ENCODE measurements around the gene NT5E. TPM values are rescaled to one million over a fixed set of nuclear protein-coding genes. Genes with fewer than 3 reads are reported as not detected.

The NT5E gene
- total RNA-seq, 1 experiment from 2014 or later = 84.6 TPM

DNA sequence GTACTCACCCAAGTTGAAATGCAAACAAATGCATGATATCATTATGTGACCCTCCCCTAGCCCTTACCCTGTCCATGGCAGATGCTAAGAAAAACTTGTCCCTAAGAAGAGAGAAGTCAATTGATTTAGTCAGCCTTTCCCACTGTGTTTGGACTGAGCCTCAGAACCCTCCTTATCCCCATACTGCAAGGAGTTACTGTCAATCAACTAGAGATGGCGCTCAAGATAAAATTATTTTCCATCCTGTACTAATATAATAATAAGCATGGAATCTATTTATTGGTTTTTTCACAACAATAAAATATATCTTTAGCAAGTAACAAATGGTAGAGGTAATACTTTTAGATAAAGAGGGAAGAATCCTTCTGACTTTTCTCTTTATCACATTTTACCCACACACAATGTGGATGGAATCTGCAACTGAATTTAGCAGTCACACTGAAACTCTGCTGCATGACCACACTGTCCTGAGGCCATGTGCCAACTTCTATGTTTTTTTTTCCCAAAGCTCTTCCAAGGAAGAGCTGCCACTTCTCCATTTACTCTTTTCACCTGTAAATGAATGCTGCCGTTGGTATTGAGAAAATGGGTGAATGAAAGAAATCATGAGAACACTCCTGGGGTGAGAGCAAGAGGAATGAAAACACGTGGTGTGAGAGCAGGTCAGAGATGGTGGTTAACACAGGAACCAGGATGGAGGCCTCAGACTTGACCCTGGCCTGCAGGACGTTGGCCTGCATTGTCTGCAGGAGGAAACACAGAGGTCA, 10.5 kb downstream of the NT5E start:
- CTCF ChIA-PET = interaction anchor here (0.6 kb wide), 1 partner anchor 328 kb away, joined by 3 read pairs; no protein-coding TSS in a partner anchor
- Histone ChIP-seq H3K27ac (peak overlapping the region; percentile 98), H3K36me3 (ENCODE audit: low read depth) (peaks cover 8% of the 10 kb centered on the region), H3K9me3 (ENCODE audit: insufficient read depth, low read depth) (no peaks in the 10 kb centered on the region), H3K27me3 (ENCODE audit: insufficient read depth, low read depth) (no peaks in the 10 kb centered on the region), H3K9me2 (ENCODE audit: insufficient read depth) (no peaks in the 10 kb centered on the region), H3F3A (ENCODE audit: insufficient read depth, low read depth) (peaks cover 76% of the 10 kb centered on the region), H3K4me2 (peak overlapping the region; percentile 98), H4K20me1 (ENCODE audit: insufficient read depth) (no peaks in the 10 kb centered on the region), H2AFZ (no peak overlapping the region), H3K4me3 (no peak overlapping the region), H3K79me2 (ENCODE audit: low read depth) (peaks cover 66% of the 10 kb centered on the region), H3K4me1 (replicated peaks; ENCODE audit: insufficient read depth) (peaks cover 100% of the 10 kb centered on the region)
- no TSS peak for BruUV-seq (replicated peaks)
- intact Hi-C loops (cut with micrococcal nuclease; ENCODE audit: unreplicated experiment) = no loop called here
- POLR2A ChIA-PET (ENCODE audit: unreplicated experiment) = interaction anchor here (0.6 to 1.2 kb wide), 3 partner anchors 10 to 34 kb away, joined by 3 to 4 read pairs (median 3); no protein-coding TSS in a partner anchor
- no peak for DNase-seq
- TF ChIP-seq, protein P1, sequence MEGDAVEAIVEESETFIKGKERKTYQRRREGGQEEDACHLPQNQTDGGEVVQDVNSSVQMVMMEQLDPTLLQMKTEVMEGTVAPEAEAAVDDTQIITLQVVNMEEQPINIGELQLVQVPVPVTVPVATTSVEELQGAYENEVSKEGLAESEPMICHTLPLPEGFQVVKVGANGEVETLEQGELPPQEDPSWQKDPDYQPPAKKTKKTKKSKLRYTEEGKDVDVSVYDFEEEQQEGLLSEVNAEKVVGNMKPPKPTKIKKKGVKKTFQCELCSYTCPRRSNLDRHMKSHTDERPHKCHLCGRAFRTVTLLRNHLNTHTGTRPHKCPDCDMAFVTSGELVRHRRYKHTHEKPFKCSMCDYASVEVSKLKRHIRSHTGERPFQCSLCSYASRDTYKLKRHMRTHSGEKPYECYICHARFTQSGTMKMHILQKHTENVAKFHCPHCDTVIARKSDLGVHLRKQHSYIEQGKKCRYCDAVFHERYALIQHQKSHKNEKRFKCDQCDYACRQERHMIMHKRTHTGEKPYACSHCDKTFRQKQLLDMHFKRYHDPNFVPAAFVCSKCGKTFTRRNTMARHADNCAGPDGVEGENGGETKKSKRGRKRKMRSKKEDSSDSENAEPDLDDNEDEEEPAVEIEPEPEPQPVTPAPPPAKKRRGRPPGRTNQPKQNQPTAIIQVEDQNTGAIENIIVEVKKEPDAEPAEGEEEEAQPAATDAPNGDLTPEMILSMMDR (conservative IDR thresholded peaks at IDR 0.05) = no peak
- no peak for TF ChIP-seq EZH2 (IDR thresholded peaks at IDR 0.05; ENCODE audit: low read depth)

DNA sequence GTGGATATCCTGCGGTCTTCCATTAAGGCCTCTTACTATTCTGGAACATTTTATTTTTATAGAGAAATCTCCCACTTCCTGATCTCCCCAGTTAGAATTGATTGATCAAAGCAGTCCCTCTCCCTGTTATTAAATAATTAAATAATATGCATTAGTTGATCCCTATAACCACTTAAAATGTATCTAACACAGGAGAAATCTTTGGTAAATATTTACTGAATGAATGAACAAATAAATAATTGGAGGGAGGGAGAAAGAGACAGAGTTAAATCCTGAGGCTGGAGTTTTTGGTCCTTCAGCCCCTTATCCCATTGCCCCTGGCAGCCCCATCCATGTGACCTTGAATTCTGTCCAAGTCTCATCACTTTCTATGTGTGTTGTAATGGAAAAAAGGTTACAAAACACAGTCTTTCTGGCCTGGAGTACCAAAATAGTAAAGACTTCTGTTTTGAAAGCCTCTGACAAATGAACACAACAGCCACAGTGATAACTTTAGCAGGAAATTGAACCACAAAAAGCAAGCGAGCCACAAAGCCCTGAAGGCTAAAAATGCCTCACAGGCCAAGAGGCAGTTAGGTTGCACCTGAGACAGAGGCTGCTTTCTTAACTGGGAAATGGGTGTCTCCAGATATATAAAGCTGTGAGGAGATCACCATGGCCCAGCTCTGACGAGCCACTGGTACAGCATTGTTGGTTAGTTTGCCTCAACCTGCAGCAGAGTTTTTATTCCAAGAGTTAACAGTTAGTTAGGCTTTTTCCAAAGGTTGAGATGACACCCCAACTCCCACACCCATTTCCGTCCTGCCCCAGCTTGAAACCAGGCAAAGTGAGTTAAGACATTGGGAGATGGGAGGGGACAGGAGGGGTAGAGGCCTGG, 11.3 kb downstream of the NT5E start:
- Histone ChIP-seq H3K36me3 (ENCODE audit: low read depth) (peaks cover 3% of the 10 kb centered on the region), H3K4me1 (replicated peaks; ENCODE audit: insufficient read depth) (peaks cover 100% of the 10 kb centered on the region), H3K27ac (peak overlapping the region; percentile 98), H3K4me3 (no peak overlapping the region), H3F3A (ENCODE audit: insufficient read depth, low read depth) (peaks cover 83% of the 10 kb centered on the region), H4K20me1 (ENCODE audit: insufficient read depth) (no peaks in the 10 kb centered on the region), H3K27me3 (ENCODE audit: insufficient read depth, low read depth) (no peaks in the 10 kb centered on the region), H3K9me2 (ENCODE audit: insufficient read depth) (no peaks in the 10 kb centered on the region), H3K79me2 (ENCODE audit: low read depth) (peaks cover 65% of the 10 kb centered on the region), H3K4me2 (peak overlapping the region; percentile 98), H3K9me3 (ENCODE audit: insufficient read depth, low read depth) (no peaks in the 10 kb centered on the region), H2AFZ (no peak overlapping the region)
- peak; percentile 19 to 86 for DNase-seq
- no peak for TF ChIP-seq EZH2 (IDR thresholded peaks at IDR 0.05; ENCODE audit: low read depth)
- TF ChIP-seq, protein P1 (conservative IDR thresholded peaks at IDR 0.05) = no peak
- POLR2A ChIA-PET (ENCODE audit: unreplicated experiment) = interaction anchor here (0.6 to 1.2 kb wide), 2 partner anchors 11 to 34 kb away, joined by 3 to 4 read pairs; no protein-coding TSS in a partner anchor
- CTCF ChIA-PET = no interaction called here
- intact Hi-C loops (cut with micrococcal nuclease; ENCODE audit: unreplicated experiment) = no loop called here
- BruUV-seq (replicated peaks) = no TSS peak

DNA sequence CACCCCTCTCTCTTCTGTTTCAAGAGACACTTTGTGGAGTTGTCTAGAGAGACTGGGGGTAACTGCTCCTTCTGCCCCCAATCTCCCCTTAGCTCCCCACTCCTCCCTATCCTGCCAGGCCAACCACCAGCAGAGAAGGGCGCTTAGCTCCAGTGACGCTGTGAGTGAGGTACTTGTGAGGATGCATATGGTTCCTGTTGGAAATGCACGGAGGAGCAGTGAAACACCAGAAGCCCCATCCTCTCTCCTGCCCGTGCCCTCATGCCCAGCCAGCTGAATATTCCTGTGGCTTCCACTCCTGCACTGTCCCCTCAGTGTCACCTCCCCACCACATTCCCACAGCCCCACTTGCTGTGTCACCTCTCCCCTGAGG, 11.9 kb downstream of the NT5E start:
- Histone ChIP-seq H3K9me3 (ENCODE audit: insufficient read depth, low read depth) (no peaks in the 10 kb centered on the region), H3K79me2 (ENCODE audit: low read depth) (peaks cover 65% of the 10 kb centered on the region), H3K27me3 (ENCODE audit: insufficient read depth, low read depth) (no peaks in the 10 kb centered on the region), H3K4me2 (peak overlapping the region; percentile 79), H3K4me1 (replicated peaks; ENCODE audit: insufficient read depth) (peaks cover 100% of the 10 kb centered on the region), H4K20me1 (ENCODE audit: insufficient read depth) (no peaks in the 10 kb centered on the region), H3K27ac (peak overlapping the region; percentile 98), H2AFZ (no peak overlapping the region), H3K9me2 (ENCODE audit: insufficient read depth) (no peaks in the 10 kb centered on the region), H3K4me3 (no peak overlapping the region), H3F3A (ENCODE audit: insufficient read depth, low read depth) (peaks cover 83% of the 10 kb centered on the region), H3K36me3 (ENCODE audit: low read depth) (peaks cover 2% of the 10 kb centered on the region; the same call in 1 of the 2 replicates)
- BruUV-seq (replicated peaks) = no TSS peak
- intact Hi-C loops (cut with micrococcal nuclease; ENCODE audit: unreplicated experiment) = no loop called here
- POLR2A ChIA-PET (ENCODE audit: unreplicated experiment) = no interaction called here
- CTCF ChIA-PET = no interaction called here
- DNase-seq = no peak
- TF ChIP-seq EZH2 (IDR thresholded peaks at IDR 0.05; ENCODE audit: low read depth) = no peak
- TF ChIP-seq, protein P1 (conservative IDR thresholded peaks at IDR 0.05) = no peak
